ENCODE results near the gene GEN1. TPM values are rescaled to one million over a fixed set of nuclear protein-coding genes. Genes with fewer than 3 reads are reported as not detected.

Gene GEN1
- total and polyA plus RNA-seq, 12 donors: 1.5 to 20.4 (median 4.7) TPM

- intact Hi-C loops (cut with DNase I): no loop called here
- Histone ChIP-seq H3K9me3 (replicated peaks in 1 of 3) (no peaks in the 10 kb centered on the region), H3K36me3 (replicated peaks in 1 of 2) (no peaks in the 10 kb centered on the region), H3K27ac (no peak overlapping the region), H3K4me1 (replicated peaks in 1 of 2) (no peaks in the 10 kb centered on the region), H3K27me3 (no peaks in the 10 kb centered on the region), H3K4me3 (no peak overlapping the region)
- no peak for TF ChIP-seq POLR2A (IDR thresholded peaks at IDR 0.05)
- TF ChIP-seq, protein P1, sequence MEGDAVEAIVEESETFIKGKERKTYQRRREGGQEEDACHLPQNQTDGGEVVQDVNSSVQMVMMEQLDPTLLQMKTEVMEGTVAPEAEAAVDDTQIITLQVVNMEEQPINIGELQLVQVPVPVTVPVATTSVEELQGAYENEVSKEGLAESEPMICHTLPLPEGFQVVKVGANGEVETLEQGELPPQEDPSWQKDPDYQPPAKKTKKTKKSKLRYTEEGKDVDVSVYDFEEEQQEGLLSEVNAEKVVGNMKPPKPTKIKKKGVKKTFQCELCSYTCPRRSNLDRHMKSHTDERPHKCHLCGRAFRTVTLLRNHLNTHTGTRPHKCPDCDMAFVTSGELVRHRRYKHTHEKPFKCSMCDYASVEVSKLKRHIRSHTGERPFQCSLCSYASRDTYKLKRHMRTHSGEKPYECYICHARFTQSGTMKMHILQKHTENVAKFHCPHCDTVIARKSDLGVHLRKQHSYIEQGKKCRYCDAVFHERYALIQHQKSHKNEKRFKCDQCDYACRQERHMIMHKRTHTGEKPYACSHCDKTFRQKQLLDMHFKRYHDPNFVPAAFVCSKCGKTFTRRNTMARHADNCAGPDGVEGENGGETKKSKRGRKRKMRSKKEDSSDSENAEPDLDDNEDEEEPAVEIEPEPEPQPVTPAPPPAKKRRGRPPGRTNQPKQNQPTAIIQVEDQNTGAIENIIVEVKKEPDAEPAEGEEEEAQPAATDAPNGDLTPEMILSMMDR (IDR thresholded peaks at IDR 0.05): no peak
- no peak for DNase-seq
- WGBS, 4 donors: 50 to 66% (median 59%) methylated on average over 3 of the region's 3 CpGs
Measured at GRCh38 chr2:17804358-17804757, 50.4 kb downstream of the GEN1 start.

- DNase-seq: no peak
- Histone ChIP-seq H3K9me3 (replicated peaks in 1 of 3) (no peaks in the 10 kb centered on the region), H3K27ac (no peak overlapping the region), H3K36me3 (replicated peaks in 1 of 2) (no peaks in the 10 kb centered on the region), H3K27me3 (no peaks in the 10 kb centered on the region), H3K4me3 (no peak overlapping the region), H3K4me1 (replicated peaks in 1 of 2) (no peaks in the 10 kb centered on the region)
- TF ChIP-seq, protein P1 (IDR thresholded peaks at IDR 0.05): no peak
- TF ChIP-seq POLR2A (IDR thresholded peaks at IDR 0.05): no peak
- intact Hi-C loops (cut with DNase I): no loop called here
- 57 to 67% (median 61%) methylated on average over 2 of the region's 2 CpGs for WGBS, 4 donors
Measured at GRCh38 chr2:17805166-17805565, 51.2 kb downstream of the GEN1 start.

GRCh38 chr2:17805717-17806363 lies 51.9 kb downstream of the GEN1 start:
- Histone ChIP-seq H3K36me3 (replicated peaks in 1 of 2) (no peaks in the 10 kb centered on the region), H3K4me1 (replicated peaks in 1 of 2) (no peaks in the 10 kb centered on the region), H3K27ac (no peak overlapping the region), H3K27me3 (no peaks in the 10 kb centered on the region), H3K9me3 (replicated peaks in 1 of 3) (no peaks in the 10 kb centered on the region), H3K4me3 (no peak overlapping the region)
- DNase-seq: no peak
- TF ChIP-seq POLR2A (IDR thresholded peaks at IDR 0.05): no peak
- TF ChIP-seq, protein P1 (IDR thresholded peaks at IDR 0.05): no peak
- 75 to 87% (median 83%) methylated on average over 7 to 8 of the region's 8 CpGs for WGBS, 4 donors
- intact Hi-C loops (cut with DNase I): no loop called here

DNA sequence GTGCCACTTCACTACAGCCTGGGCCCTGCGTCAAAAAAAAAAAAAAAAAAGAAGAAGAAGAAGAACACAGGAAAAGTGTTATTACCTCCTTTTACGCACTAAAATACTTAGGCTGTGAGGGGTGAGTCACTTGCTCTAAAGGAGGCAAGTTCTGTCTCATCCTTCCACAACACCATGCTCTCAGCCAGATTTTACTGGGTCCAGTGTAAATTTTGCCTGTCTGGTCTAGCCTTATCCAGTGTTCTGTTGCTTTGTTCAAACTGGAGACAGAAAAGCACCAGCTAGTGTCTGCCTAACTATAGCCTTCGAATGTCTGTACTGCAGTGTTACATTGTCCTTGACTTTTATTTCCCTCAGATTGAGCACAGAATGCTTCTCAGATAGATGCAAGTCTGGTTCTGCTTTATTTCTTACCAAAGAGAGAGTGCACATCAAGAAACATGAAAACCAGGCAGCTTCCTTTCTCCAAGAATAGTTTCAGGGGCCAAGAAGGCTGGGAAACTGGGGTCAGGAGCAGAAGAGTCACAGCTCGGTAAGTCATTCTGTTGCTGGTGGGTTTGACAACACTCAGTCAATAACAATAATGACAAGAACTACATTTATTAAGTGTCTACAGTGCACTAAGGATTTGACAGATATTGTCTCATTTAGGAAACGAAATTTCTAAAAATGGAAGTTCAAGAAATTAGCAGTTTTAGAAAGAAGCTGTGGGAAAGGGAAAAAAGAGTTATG lies 59.2 kb downstream of the GEN1 start:
- no peaks in the 10 kb centered on the region for H3K9me3 ChIP-seq (replicated peaks in 1 of 3)
- no peak for TF ChIP-seq POLR2A (IDR thresholded peaks at IDR 0.05)
- TF ChIP-seq, protein P1 (IDR thresholded peaks at IDR 0.05): no peak
- no peaks in the 10 kb centered on the region for H3K27me3 ChIP-seq
- intact Hi-C loops (cut with DNase I): no loop called here
- WGBS, 4 donors: 40 to 51% (median 44%) methylated on average over 5 of the region's 5 CpGs
- peaks cover 5 to 8% of the 10 kb centered on the region in 2 donors for H3K4me1 ChIP-seq (replicated peaks in 1 of 2)
- DNase-seq: no peak
- H3K4me3 ChIP-seq: no peak overlapping the region
- H3K36me3 ChIP-seq (replicated peaks in 1 of 2): no peaks in the 10 kb centered on the region
- H3K27ac ChIP-seq: no peak overlapping the region
